Neural cell (in vitro differentiated cells): Measurements from ENCODE around the gene OR8B4. TPM values are rescaled to one million over a fixed set of nuclear protein-coding genes. Genes with fewer than 3 reads are reported as not detected.

Source experiments
- H2AFZ ChIP-seq: fragments of 200-600, 300-800 bp; sonication (generic), shearing (Covaris generic); 2 replicates; pipeline ENCODE4 v1.6.0; 2014; ENCODE audit warnings: low read depth, mild to moderate bottlenecking, antibody characterized with exemption, low read length, moderate library complexity
- H3F3A ChIP-seq: fragments of 200-600 bp; shearing (Covaris generic); 2 replicates; pipeline ENCODE4 v1.6.1; 2016; ENCODE audit warnings: mild to moderate bottlenecking, moderate library complexity, mixed read lengths, antibody characterized with exemption, low read length; ENCODE audit not compliant: insufficient read depth, poor library complexity, severe bottlenecking
- H3K27ac ChIP-seq: fragments of 200-600, 300-800 bp; sonication (generic), shearing (Covaris generic); 2 replicates; pipeline ENCODE4 v1.5.1; 2014; ENCODE audit warnings: mild to moderate bottlenecking, low read length, moderate library complexity
- H3K27me3 ChIP-seq: fragments of 300-800, 200-600 bp; sonication (generic), shearing (Covaris generic); 2 replicates; pipeline ENCODE4 v1.6.0; 2014; ENCODE audit warnings: mild to moderate bottlenecking, low read depth, low read length, moderate library complexity; ENCODE audit not compliant: insufficient read depth
- H3K36me3 ChIP-seq: fragments of 300-800, 200-600 bp; sonication (generic), shearing (Covaris generic); 2 replicates; pipeline ENCODE4 v1.5.1; 2014; ENCODE audit warnings: mild to moderate bottlenecking, antibody characterized with exemption, low read length, moderate library complexity; ENCODE audit not compliant: insufficient read depth
- H3K4me2 ChIP-seq: fragments of 300-800, 200-600 bp; sonication (generic), shearing (Covaris generic); 2 replicates; pipeline ENCODE4 v1.6.0; 2014; ENCODE audit warnings: mild to moderate bottlenecking, low read length
- H3K4me3 ChIP-seq: fragments of 300-800, 200-600 bp; sonication (generic), shearing (Covaris generic); 2 replicates; pipeline ENCODE4 v1.5.1; 2014; ENCODE audit warnings: mild to moderate bottlenecking, low read length, moderate library complexity
- H3K79me2 ChIP-seq: fragments of 200-600 bp; shearing (Covaris generic); replicated peaks from 2 replicates; pipeline ENCODE4 v1.6.0; 2014; ENCODE audit warnings: mild to moderate bottlenecking, low read length, moderate library complexity; ENCODE audit not compliant: insufficient read depth
- H3K9ac ChIP-seq: fragments of 300-800, 200-600 bp; sonication (generic), shearing (Covaris generic); 2 replicates; pipeline ENCODE4 v1.6.1; 2016; ENCODE audit warnings: mild to moderate bottlenecking, low read length, mixed read lengths
- H3K9me2 ChIP-seq: fragments of 200-600 bp; shearing (Covaris generic); 2 replicates; pipeline ENCODE4 v1.6.1; 2016; ENCODE audit warnings: mild to moderate bottlenecking, low read length, mixed read lengths; ENCODE audit not compliant: insufficient read depth
- H3K9me3 ChIP-seq: fragments of 200-600, 300-800 bp; sonication (generic), shearing (Covaris generic); 2 replicates; pipeline ENCODE4 v1.6.1; 2016; ENCODE audit warnings: mild to moderate bottlenecking, mixed run types, low read length, moderate library complexity, mixed read lengths
- H4K20me1 ChIP-seq: fragments of 200-600 bp; shearing (Covaris generic); 2 replicates; pipeline ENCODE4 v1.6.1; 2016; ENCODE audit warnings: mild to moderate bottlenecking, mixed run types; ENCODE audit not compliant: insufficient read depth
- EP300 ChIP-seq: fragments of 450-650 bp; conservative IDR thresholded peaks from 2 replicates; pipeline ENCODE4 v1.6.1; 2014; ENCODE audit warnings: antibody characterized with exemption, mild to moderate bottlenecking, moderate library complexity; ENCODE audit not compliant: poor library complexity, severe bottlenecking
- EZH2 ChIP-seq: fragments of 200-600, 300-800 bp; shearing (Covaris generic), sonication (generic); IDR thresholded peaks from 2 replicates; pipeline ENCODE4 v1.6.1; 2014; ENCODE audit warnings: antibody characterized with exemption, low read length, borderline replicate concordance, mild to moderate bottlenecking; ENCODE audit not compliant: insufficient read depth, poor library complexity, severe bottlenecking
- MXI1 ChIP-seq: fragments of 450-650 bp; conservative IDR thresholded peaks from 2 replicates; pipeline ENCODE4 v1.6.1; 2014; ENCODE audit warnings: antibody characterized with exemption, mild to moderate bottlenecking; ENCODE audit not compliant: poor library complexity, severe bottlenecking
- POLR2AphosphoS5 ChIP-seq: IDR thresholded peaks from 2 replicates; pipeline ENCODE4 v1.6.1; 2012
- RAD21 ChIP-seq: fragments of 450-650 bp; conservative IDR thresholded peaks from 2 replicates; pipeline ENCODE4 v1.6.1; 2014; ENCODE audit warnings: antibody characterized with exemption, mild to moderate bottlenecking, moderate library complexity
- SMC3 ChIP-seq: fragments of 450-650 bp; conservative IDR thresholded peaks from 2 replicates; pipeline ENCODE4 v1.6.1; 2014; ENCODE audit warnings: antibody characterized with exemption, mild to moderate bottlenecking, moderate library complexity; ENCODE audit not compliant: poor library complexity
- TAF1 ChIP-seq: IDR thresholded peaks from 2 replicates; pipeline ENCODE4 v1.6.1; 2012; ENCODE audit warnings: low read depth
- polyA plus RNA-seq: library from polyadenylated mRNA; depleted of rRNA; stranded (reverse); fragments of >200 nt; gene quantifications from 2 replicates; pipeline ENCODE4 v1.2.3, GENCODE V29; 2014
- TF ChIP-seq, protein P1 (sequence below): fragments of 450-650 bp; IDR thresholded peaks from 2 replicates; pipeline ENCODE4 v1.5.1; 2014; ENCODE audit warnings: antibody characterized with exemption, mild to moderate bottlenecking, moderate library complexity; ENCODE audit not compliant: poor library complexity, severe bottlenecking
- TF ChIP-seq, protein P2 (sequence below): IDR thresholded peaks from 2 replicates; pipeline ENCODE4 v1.6.1; 2012; ENCODE audit warnings: borderline replicate concordance

Gene OR8B4
- polyA plus RNA-seq, 1 donor from 2014 or later = not detected

DNA sequence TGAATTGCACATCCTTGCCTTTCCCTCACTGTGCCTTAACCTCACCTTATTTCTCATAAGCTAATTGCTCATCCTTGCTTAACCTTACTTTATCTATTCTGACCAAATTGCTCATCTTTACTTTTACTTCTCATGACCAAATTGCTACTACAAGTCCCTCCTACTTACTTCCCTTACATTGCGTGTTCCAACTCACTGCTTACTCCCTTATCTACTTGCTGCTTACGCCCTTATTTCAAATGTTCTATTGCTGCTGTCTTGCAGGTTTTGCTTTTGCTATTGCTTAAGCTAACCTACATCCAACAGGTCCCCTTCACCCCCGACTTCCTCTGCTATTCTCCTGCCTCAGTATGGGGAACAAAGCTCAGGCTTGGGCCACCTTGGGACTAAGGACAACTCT is 48.4 kb downstream of the OR8B4 start:
- H3K27ac ChIP-seq = no peak overlapping the region
- no peak overlapping the region for H3K4me2 ChIP-seq
- H3K9me3 ChIP-seq = no peaks in the 10 kb centered on the region
- H3K27me3 ChIP-seq = no peaks in the 10 kb centered on the region
- H2AFZ ChIP-seq = no peak overlapping the region
- no peaks in the 10 kb centered on the region for H3F3A ChIP-seq
- TF ChIP-seq EP300 (no peak), SMC3 (no peak), MXI1 (no peak), POLR2AphosphoS5 (no peak), EZH2 (no peak), RAD21 (no peak), TAF1 (no peak)
- TF ChIP-seq, protein P1, sequence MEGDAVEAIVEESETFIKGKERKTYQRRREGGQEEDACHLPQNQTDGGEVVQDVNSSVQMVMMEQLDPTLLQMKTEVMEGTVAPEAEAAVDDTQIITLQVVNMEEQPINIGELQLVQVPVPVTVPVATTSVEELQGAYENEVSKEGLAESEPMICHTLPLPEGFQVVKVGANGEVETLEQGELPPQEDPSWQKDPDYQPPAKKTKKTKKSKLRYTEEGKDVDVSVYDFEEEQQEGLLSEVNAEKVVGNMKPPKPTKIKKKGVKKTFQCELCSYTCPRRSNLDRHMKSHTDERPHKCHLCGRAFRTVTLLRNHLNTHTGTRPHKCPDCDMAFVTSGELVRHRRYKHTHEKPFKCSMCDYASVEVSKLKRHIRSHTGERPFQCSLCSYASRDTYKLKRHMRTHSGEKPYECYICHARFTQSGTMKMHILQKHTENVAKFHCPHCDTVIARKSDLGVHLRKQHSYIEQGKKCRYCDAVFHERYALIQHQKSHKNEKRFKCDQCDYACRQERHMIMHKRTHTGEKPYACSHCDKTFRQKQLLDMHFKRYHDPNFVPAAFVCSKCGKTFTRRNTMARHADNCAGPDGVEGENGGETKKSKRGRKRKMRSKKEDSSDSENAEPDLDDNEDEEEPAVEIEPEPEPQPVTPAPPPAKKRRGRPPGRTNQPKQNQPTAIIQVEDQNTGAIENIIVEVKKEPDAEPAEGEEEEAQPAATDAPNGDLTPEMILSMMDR = no peak
- TF ChIP-seq, protein P2, sequence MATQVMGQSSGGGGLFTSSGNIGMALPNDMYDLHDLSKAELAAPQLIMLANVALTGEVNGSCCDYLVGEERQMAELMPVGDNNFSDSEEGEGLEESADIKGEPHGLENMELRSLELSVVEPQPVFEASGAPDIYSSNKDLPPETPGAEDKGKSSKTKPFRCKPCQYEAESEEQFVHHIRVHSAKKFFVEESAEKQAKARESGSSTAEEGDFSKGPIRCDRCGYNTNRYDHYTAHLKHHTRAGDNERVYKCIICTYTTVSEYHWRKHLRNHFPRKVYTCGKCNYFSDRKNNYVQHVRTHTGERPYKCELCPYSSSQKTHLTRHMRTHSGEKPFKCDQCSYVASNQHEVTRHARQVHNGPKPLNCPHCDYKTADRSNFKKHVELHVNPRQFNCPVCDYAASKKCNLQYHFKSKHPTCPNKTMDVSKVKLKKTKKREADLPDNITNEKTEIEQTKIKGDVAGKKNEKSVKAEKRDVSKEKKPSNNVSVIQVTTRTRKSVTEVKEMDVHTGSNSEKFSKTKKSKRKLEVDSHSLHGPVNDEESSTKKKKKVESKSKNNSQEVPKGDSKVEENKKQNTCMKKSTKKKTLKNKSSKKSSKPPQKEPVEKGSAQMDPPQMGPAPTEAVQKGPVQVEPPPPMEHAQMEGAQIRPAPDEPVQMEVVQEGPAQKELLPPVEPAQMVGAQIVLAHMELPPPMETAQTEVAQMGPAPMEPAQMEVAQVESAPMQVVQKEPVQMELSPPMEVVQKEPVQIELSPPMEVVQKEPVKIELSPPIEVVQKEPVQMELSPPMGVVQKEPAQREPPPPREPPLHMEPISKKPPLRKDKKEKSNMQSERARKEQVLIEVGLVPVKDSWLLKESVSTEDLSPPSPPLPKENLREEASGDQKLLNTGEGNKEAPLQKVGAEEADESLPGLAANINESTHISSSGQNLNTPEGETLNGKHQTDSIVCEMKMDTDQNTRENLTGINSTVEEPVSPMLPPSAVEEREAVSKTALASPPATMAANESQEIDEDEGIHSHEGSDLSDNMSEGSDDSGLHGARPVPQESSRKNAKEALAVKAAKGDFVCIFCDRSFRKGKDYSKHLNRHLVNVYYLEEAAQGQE = no peak
- H3K9ac ChIP-seq = no peak overlapping the region
- H3K79me2 ChIP-seq = no peaks in the 10 kb centered on the region
- H3K4me3 ChIP-seq = no peak overlapping the region
- H3K36me3 ChIP-seq = no peaks in the 10 kb centered on the region
- no peaks in the 10 kb centered on the region for H4K20me1 ChIP-seq
- H3K9me2 ChIP-seq = no peaks in the 10 kb centered on the region

Other genes starting within 250 kb of the OR8B4 start
- not detected in 2 replicates for gene OR10D3, start 241.5 kb downstream of the OR8B4 start, polyA plus RNA-seq
- gene OR8G1, start 183.8 kb downstream of the OR8B4 start, polyA plus RNA-seq = not detected in 2 replicates
- not detected in 2 replicates for gene OR8G5, start 168.5 kb downstream of the OR8B4 start, polyA plus RNA-seq
- gene OR8D1, start 110.9 kb downstream of the OR8B4 start, polyA plus RNA-seq = not detected in 2 replicates
- not detected in 2 replicates for gene OR8D2, start 104.7 kb downstream of the OR8B4 start, polyA plus RNA-seq
- gene OR8B2, start 40.4 kb downstream of the OR8B4 start, polyA plus RNA-seq = not detected in 2 replicates
- not detected in 2 replicates for gene OR8B3, start 25.8 kb downstream of the OR8B4 start, polyA plus RNA-seq
- gene OR8B8, start 20.8 kb upstream of the OR8B4 start, polyA plus RNA-seq = not detected in 2 replicates
- not detected in 2 replicates for gene OR8B12, start 118.8 kb upstream of the OR8B4 start, polyA plus RNA-seq
- not detected in 2 replicates for gene OR8A1, start 145.1 kb upstream of the OR8B4 start, polyA plus RNA-seq
- not detected in 2 replicates for gene PANX3, start 186.6 kb upstream of the OR8B4 start, polyA plus RNA-seq
- gene TBRG1, start 198.0 kb upstream of the OR8B4 start, polyA plus RNA-seq = 83.2 and 89.2 TPM in 2 replicates
- gene SIAE, start 248.9 kb upstream of the OR8B4 start, polyA plus RNA-seq = 4.0 and 4.3 TPM in 2 replicates
- 19.1 and 21.3 TPM in 2 replicates for gene SPA17, start 249.0 kb upstream of the OR8B4 start, polyA plus RNA-seq